GM13977 (cell line): ENCODE measurements around the gene AMPD1.

ENCODE experiments used
- DNase-seq: peaks from one replicate; pipeline ENCODE4 v3.0.0; 2012; ENCODE audit warnings: low spot score
- CTCF ChIP-seq: IDR thresholded peaks from 2 replicates; pipeline ENCODE4 v1.5.1; 2012; ENCODE audit warnings: mild to moderate bottlenecking, control low read depth; ENCODE audit not compliant: insufficient read depth; ENCODE audit errors: extremely low read depth, missing control alignments
- in situ Hi-C: fragments of 300-500 bp; cut with MboI; formaldehyde crosslinking; loops from one replicate; pipeline ENCODE4 v1.12.0; 2022; ENCODE audit warnings: low sequenced_read_pairs, low pct_unique_long_range_greater_than_20kb, mixed read lengths, inconsistent platforms; ENCODE audit not compliant: unreplicated experiment

Gene AMPD1

GRCh38 chr1:114718661-114719423, 23.5 kb upstream of the AMPD1 start:
- no peak for DNase-seq
- no peak for TF ChIP-seq CTCF
- in situ Hi-C loops = no loop called here

- DNase-seq = peak; percentile 89
- in situ Hi-C loops = no loop called here
- TF ChIP-seq CTCF = no peak
Observed at GRCh38 chr1:114716304-114717170, 21.2 kb upstream of the AMPD1 start, which contains the start of gene NRAS. NRAS (minus strand) TSS chr1:114716771; CDS start chr1:114716160, 611 bp downstream.

GRCh38 chr1:114715952-114716303, 20.6 kb upstream of the AMPD1 start:
- in situ Hi-C loops = no loop called here
- DNase-seq = no peak

GRCh38 chr1:114712977-114713376, 17.6 kb upstream of the AMPD1 start:
- no peak for TF ChIP-seq CTCF
- in situ Hi-C loops = no loop called here

More at GRCh38 chr1:114715952-114716303, 20.6 kb upstream of the AMPD1 start:
- TF ChIP-seq CTCF = no peak

GRCh38 chr1:114710360-114710759, 15.0 kb upstream of the AMPD1 start:
- in situ Hi-C loops = no loop called here
- TF ChIP-seq CTCF = no peak
- DNase-seq = no peak

More at GRCh38 chr1:114712977-114713376, 17.6 kb upstream of the AMPD1 start:
- no peak for DNase-seq

GRCh38 chr1:114707604-114708003, 12.3 kb upstream of the AMPD1 start:
- TF ChIP-seq CTCF = no peak
- in situ Hi-C loops = no loop called here
- DNase-seq = no peak
